ENCODE data around the gene CELSR2.
"Not testable (repeated sequence)": the region's sequence is repeated elsewhere in the genome, so short reads cannot be mapped to it uniquely, and the experiment has no call there.

The CELSR2 gene

GRCh38 chr1:109275706-109276345 is 26.5 kb downstream of the CELSR2 start:
- no peak for DNase-seq (ENCODE audit: low read depth, low spot score)
- H3K27ac ChIP-seq: peak overlapping the region; percentile 93

DNA sequence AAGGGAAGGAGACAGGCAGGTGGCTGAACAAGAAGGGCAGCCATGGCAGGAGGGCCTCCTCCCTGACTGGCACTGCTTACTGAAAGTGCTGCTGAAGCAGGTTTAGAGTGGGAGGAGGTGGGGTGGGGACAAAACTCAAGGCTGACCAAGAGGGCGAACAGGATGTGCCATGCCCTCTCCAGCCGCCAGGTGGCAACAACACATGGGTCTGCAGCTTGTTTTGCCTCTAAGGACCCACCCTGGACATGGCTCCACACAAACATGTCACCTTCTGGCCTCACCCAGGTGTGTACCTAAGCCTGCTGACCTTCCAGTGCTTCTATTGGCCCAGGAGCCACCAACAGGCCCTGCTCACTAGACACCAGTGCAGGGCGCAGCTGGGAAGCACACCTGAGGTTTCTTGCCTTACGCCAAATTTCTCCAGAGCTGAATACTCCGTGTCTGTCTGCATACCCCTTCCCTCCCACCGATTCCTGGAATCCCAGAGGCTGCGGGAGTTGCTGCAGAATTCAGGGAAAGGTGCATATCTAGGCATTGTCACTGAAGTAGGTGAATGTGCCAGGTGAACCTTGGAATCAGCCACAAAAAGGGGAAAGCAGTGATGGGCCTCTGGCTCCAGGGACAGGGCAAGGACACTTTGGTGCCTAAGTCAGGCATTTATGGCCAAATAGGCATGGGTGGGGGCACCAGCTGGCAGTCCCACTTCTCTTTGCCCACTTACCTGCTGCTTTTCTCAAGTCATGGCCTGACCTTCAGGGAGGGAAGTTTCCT is 28.3 kb downstream of the CELSR2 start:
- no peak for DNase-seq (ENCODE audit: low read depth, low spot score)
- peak overlapping the region; percentile 93 for H3K27ac ChIP-seq

DNA sequence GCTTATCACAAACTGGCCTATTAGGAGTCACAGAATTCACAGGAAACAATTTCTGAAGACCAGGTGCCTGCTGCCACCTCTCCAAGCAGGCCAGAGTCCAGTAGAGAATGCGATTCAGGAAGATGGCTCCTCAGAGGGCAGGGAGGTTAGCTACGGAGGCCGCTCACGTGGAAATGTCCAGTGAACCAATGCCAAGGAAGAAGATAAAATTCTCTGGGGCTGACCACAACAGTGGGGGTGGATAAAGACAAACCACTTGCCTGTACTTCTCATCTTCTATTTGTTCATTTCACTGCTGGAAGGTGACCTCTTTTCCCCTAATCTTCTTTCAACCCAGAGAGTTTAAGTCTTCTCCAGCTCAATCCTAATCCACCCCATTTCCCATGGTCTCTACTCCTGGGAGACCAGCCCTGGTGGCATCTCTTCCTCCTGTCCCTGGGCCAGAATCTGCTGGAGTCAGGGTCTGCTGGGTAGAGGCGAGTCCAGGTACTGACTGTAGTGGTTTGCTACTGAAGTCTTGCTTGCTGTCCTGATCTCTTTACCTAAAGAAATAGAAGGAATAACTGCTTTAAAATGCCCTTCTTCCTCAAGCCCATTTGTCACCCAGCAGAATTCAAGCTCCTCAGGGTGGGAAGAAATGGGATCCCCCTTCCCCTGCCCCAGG is 30.4 kb downstream of the CELSR2 start:
- H3K27ac ChIP-seq: no peak overlapping the region
- DNase-seq (ENCODE audit: low read depth, low spot score): no peak

DNA sequence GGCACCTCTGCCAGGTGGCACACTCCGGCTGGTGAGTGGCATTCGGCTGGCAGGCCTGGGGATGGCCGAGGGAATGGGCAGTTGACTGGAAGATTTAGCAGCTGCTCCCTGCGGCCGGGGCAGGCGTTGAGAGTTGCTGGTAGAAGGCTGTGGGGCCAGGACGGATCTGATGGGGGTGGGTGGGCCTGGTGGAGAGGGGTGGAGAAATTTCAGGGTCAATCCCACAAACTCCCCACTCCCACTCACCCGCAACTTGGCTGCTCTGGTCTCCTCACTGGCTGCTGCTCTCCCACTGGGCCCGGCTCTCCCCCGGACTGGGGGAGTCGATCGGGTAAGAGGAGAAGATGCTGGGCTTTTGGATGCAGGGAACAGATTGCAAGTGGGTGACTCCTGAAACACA is 31.5 kb downstream of the CELSR2 start:
- H3K27ac ChIP-seq: no peak overlapping the region
- no peak for DNase-seq (ENCODE audit: low read depth, low spot score)

DNA sequence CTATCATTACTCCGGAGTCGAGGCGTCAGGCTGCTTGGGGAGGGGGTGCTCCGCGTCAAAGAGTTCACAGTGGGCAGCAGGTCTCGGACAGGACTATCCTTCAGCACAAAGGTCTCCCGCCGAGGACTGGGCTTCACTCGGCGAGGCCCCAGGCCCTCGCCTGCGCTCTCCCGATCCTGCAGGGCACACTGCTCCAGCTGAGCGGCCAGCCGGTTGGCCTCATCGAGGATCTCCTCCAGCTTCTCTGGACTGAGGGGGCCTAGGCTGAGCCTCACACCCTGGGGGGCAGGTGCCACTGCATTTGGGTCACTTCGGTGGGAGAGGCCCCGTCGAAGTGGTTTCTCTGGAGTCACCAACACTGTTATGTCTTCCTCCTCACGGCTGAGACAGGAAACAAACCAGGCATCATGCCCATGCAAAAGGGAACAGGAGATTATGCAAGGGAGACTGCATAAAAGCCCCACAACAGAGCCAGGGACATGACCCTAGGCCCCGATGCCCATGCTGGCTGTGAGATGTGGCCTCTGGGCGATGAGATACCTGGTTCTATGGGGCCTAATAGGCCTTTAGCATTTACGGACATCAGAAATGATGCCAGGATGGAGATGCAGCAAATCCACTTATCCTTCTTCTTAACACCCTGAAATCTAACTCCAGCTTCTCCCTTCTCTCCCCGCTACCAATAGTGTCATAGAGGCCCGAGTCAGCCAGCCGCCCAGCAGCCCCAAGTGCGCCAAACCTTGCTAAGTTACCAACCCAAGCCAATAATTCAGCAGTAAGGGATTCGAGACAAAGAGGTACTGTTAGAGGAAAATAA is 32.5 kb downstream of the CELSR2 start:
- H3K27ac ChIP-seq: peak overlapping the region; percentile 80
- DNase-seq (ENCODE audit: low read depth, low spot score): no peak

GRCh38 chr1:109282497-109282951 is 33.2 kb downstream of the CELSR2 start:
- peak overlapping the region; percentile 80 for H3K27ac ChIP-seq
- no peak for DNase-seq (ENCODE audit: low read depth, low spot score)

- H3K27ac ChIP-seq: peak within 1 kb of the TSS; percentile 80
- peak; percentile 76 for DNase-seq (ENCODE audit: low read depth, low spot score)
Measured at GRCh38 chr1:109282952-109283747, 33.8 kb downstream of the CELSR2 start, which contains the start of gene PSRC1. PSRC1 (minus strand) TSS chr1:109283145.

- no peak for DNase-seq (ENCODE audit: low read depth, low spot score)
- H3K27ac ChIP-seq: peak overlapping the region; percentile 80
Measured at GRCh38 chr1:109283748-109284600, 34.6 kb downstream of the CELSR2 start.

GRCh38 chr1:109286762-109287161 is 37.4 kb downstream of the CELSR2 start:
- DNase-seq (ENCODE audit: low read depth, low spot score); H3K27ac ChIP-seq: not testable (repeated sequence)

DNA sequence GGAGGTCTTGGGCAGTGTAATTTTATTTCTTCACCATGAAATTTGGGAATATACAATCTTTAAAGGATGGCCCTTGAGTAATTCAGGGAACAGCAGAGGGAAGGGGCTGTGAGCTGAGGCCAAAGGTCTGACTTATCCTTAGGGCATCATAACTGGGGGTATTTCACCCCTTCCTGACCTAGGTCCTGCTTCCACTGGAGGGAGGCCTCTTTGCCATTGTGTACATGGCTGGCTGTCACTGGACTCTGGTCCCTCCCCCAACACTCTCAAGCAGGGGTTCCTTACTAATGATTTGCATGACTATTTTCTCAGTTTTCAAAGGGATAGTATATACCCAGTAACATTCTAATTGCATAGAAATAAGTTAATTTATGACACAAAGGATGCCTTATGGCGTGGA is 40.8 kb downstream of the CELSR2 start:
- no peak for DNase-seq (ENCODE audit: low read depth, low spot score)
- H3K27ac ChIP-seq: no peak overlapping the region

- H3K27ac ChIP-seq: no peak overlapping the region
- no peak for DNase-seq (ENCODE audit: low read depth, low spot score)
Measured at GRCh38 chr1:109290998-109291397, 41.7 kb downstream of the CELSR2 start.

- no peak overlapping the region for H3K27ac ChIP-seq
- DNase-seq (ENCODE audit: low read depth, low spot score): no peak
Measured at GRCh38 chr1:109292364-109292763, 43.0 kb downstream of the CELSR2 start.

DNA sequence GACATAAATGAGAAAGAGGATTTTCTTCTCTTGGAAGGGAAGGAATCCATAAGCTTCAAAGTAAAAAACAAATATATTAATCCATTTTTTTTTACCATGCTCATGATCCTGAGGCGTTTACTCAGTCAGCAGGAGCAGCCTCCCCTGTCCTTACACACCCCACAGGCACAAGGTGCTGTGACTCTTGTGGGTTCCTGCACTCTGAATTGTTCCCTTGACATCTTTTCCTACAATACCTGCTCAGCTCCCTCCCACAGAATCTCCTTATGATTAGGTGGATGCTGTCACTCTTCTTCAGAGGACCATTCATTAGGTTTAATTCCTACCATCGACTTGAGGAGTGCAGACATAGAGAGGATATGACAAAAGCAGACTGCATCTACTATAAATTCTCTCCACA is 43.7 kb downstream of the CELSR2 start:
- H3K27ac ChIP-seq: no peak overlapping the region
- no peak for DNase-seq (ENCODE audit: low read depth, low spot score)

DNA sequence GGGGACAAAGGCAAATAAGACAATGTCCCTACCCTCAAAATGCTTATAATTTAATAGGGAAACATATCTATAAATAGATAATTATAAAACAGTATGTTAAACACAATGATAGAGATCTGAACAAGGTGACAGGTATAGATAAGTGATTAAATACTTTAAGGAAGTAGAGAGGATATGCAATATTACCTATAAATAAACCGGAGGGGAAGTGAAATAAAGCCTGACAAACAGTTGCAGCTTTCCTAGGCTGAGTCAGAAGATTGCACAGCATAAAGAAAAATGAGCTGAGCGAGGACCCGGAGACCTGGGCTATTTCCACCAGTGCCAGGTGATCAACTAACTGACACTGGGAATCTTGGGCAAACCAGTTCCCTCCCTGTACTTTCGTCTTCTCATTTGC is 45.1 kb downstream of the CELSR2 start:
- H3K27ac ChIP-seq: peak overlapping the region; percentile 40

DNA sequence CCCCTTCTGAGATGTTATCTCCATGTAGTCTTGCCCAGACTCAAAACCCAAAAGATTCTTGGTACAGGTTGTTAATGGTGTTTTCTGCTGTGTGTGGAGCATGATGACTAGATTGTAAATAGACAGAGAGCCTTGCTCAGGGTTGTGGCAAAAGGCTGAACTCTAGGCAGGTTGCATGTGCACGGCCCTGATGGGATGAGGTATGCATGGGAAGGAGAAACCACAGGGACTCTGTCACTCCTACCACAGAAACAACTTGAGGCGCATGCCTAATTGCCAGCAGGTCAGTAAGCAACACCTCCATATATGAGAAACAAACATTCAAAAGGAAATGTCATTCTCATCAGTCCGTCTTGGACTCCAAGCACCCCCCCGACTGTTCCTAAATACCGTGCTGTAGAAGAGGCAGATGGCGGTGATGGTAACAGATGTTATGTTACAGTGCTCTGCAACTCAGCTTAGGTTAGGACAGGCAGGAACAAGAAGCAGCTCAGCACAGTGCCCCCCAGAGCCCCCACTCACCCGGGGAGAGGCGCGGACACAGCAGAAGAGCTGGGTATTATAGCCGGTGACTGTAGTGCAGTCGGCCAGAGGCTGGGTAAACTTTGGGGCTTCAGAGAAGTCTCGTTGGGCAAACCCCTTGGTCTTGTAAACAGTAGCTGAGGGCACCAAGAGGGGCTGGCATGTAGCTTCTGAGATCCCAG is 46.5 kb downstream of the CELSR2 start:
- no peak for DNase-seq (ENCODE audit: low read depth, low spot score)

More for the DNA sequence above, 45.1 kb downstream of the CELSR2 start:
- no peak for DNase-seq (ENCODE audit: low read depth, low spot score)

GRCh38 chr1:109296782-109297181 is 47.4 kb downstream of the CELSR2 start:
- no peak overlapping the region for H3K27ac ChIP-seq
- no peak for DNase-seq (ENCODE audit: low read depth, low spot score)

More for the DNA sequence above, 46.5 kb downstream of the CELSR2 start:
- H3K27ac ChIP-seq: no peak overlapping the region

DNA sequence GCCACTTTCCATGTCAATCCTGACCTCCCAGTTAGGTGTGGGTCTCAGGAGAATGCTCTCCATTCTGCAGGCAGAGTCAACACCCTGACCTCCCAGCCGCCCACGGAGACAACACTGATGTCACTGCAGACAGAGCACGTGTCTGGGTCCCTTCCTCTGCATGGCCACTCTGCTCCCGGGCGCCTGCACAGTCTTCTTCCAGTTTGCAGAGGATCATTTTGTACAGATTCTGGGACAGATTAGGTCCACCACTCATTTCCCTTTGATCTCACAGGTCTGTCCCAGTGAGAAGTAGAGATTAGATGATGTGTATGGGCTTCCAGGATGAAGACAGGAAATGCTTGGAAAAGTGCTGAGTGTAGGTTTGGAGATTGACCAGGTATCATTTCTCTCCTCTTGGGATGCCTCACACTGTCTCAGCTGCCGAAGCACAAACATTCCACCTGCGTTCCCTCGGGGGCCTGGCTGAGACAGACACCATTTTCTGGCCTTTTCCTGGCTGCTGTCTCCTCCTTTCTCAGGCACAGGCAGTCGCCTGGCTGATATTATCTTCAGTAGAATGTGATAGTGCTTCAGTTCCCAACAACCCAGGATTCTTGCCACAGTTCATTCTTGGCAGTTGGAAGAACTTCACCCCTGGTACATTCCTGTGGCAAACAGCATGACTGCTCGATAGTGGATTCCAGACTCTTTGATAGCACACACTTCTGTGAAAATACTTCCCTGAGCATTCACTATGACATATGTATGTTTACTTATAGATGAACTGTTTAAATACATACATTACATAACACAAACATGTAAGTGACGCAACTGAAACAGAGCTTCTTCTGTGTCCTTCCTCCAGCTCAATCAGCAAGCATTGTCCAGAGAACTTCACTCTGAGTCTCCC is 49.6 kb downstream of the CELSR2 start:
- peak overlapping the region; percentile 58 for H3K27ac ChIP-seq
- peak; percentile 60 for DNase-seq (ENCODE audit: low read depth, low spot score)
